ENCODE results near the gene TRIM52. TPM values are rescaled to one million over a fixed set of nuclear protein-coding genes. Genes with fewer than 3 reads are reported as not detected.
"Not testable (repeated sequence)": the region's sequence is repeated elsewhere in the genome, so short reads cannot be mapped to it uniquely, and the experiment has no call there.

TRIM52 gene
- total and polyA plus RNA-seq, 5 donors from 2014 or later, result 28.0 to 40.3 (median 35.7) TPM

GRCh38 chr5:181281984-181282316 lies 21.0 kb upstream of the TRIM52 start:
- H3K27me3 Mint-ChIP-seq, result peaks cover 12% of the 10 kb centered on the region
- Histone ChIP-seq H3K9me3 (ENCODE audit: control insufficient read depth in 2 of 2, low read length in 2 of 2) (no peaks in the 10 kb centered on the region), H3K27me3 (ENCODE audit: control insufficient read depth, insufficient read depth, low read length) (no peaks in the 10 kb centered on the region), H3K4me3 (ENCODE audit: low read depth, low read length) (no peak overlapping the region), H3K4me1 (ENCODE audit: control insufficient read depth, insufficient read depth, low read length, poor library complexity, severe bottlenecking) (no peaks in the 10 kb centered on the region), H3K27ac (ENCODE audit: insufficient read depth, low read length, poor library complexity, severe bottlenecking) (no peak overlapping the region), H3K36me3 (ENCODE audit: control insufficient read depth, insufficient read depth, low read length) (no peaks in the 10 kb centered on the region)
- H3K27ac Mint-ChIP-seq, result no peak overlapping the region
- H3K4me1 Mint-ChIP-seq, result peaks cover 0 to 2% (median 0%) of the 10 kb centered on the region in 4 donors
- ATAC-seq (ENCODE audit: low read depth in 2 of 2) (no peak), DNase-seq (no peak)
- no peaks in the 10 kb centered on the region for H3K9me3 Mint-ChIP-seq
- H3K4me3 Mint-ChIP-seq, result no peak overlapping the region
- no peaks in the 10 kb centered on the region for H3K36me3 Mint-ChIP-seq

GRCh38 chr5:181281077-181281983 lies 20.4 kb upstream of the TRIM52 start:
- Mint-ChIP-seq H3K4me3 (no peak overlapping the region), H3K36me3 (no peaks in the 10 kb centered on the region), H3K4me1 (no peaks in the 10 kb centered on the region), H3K27me3 (peaks cover 12% of the 10 kb centered on the region), H3K27ac (no peak overlapping the region), H3K9me3 (no peaks in the 10 kb centered on the region)
- no peak overlapping the region for H3K4me3 ChIP-seq (ENCODE audit: low read depth, low read length)
- H3K36me3 ChIP-seq (ENCODE audit: control insufficient read depth, insufficient read depth, low read length), result no peaks in the 10 kb centered on the region
- H3K4me1 ChIP-seq (ENCODE audit: control insufficient read depth, insufficient read depth, low read length, poor library complexity, severe bottlenecking), result no peaks in the 10 kb centered on the region
- H3K9me3 ChIP-seq (ENCODE audit: control insufficient read depth in 2 of 2, low read length in 2 of 2), result no peaks in the 10 kb centered on the region
- no peak for DNase-seq
- no peaks in the 10 kb centered on the region for H3K27me3 ChIP-seq (ENCODE audit: control insufficient read depth, insufficient read depth, low read length)
- no peak overlapping the region for H3K27ac ChIP-seq (ENCODE audit: insufficient read depth, low read length, poor library complexity, severe bottlenecking)
- ATAC-seq (ENCODE audit: low read depth in 2 of 2), result no peak

GRCh38 chr5:181280251-181280762 lies 19.4 kb upstream of the TRIM52 start:
- H3K27ac ChIP-seq (ENCODE audit: insufficient read depth, low read length, poor library complexity, severe bottlenecking), result no peak overlapping the region
- H3K27ac Mint-ChIP-seq, result no peak overlapping the region
- H3K27me3 Mint-ChIP-seq, result peaks cover 12% of the 10 kb centered on the region
- no peak overlapping the region for H3K4me3 Mint-ChIP-seq
- no peaks in the 10 kb centered on the region for H3K36me3 Mint-ChIP-seq
- H3K4me3 ChIP-seq (ENCODE audit: low read depth, low read length), result no peak overlapping the region
- H3K9me3 ChIP-seq (ENCODE audit: control insufficient read depth in 2 of 2, low read length in 2 of 2), result no peaks in the 10 kb centered on the region
- DNase-seq (no peak), ATAC-seq (ENCODE audit: low read depth in 2 of 2) (no peak)
- H3K4me1 ChIP-seq (ENCODE audit: control insufficient read depth, insufficient read depth, low read length, poor library complexity, severe bottlenecking), result no peaks in the 10 kb centered on the region
- H3K36me3 ChIP-seq (ENCODE audit: control insufficient read depth, insufficient read depth, low read length), result no peaks in the 10 kb centered on the region
- no peaks in the 10 kb centered on the region for H3K9me3 Mint-ChIP-seq
- no peaks in the 10 kb centered on the region for H3K27me3 ChIP-seq (ENCODE audit: control insufficient read depth, insufficient read depth, low read length)
- no peaks in the 10 kb centered on the region for H3K4me1 Mint-ChIP-seq

- H3K9me3 Mint-ChIP-seq; H3K4me1 ChIP-seq (ENCODE audit: control insufficient read depth, insufficient read depth, low read length, poor library complexity, severe bottlenecking); DNase-seq: not testable (repeated sequence)
Observed at GRCh38 chr5:181273433-181273744, 12.4 kb upstream of the TRIM52 start.

GRCh38 chr5:181271081-181271480 lies 10.1 kb upstream of the TRIM52 start:
- Mint-ChIP-seq H3K27ac (no peak overlapping the region), H3K27me3 (no peaks in the 10 kb centered on the region), H3K4me1 (peaks cover 0 to 2% (median 0%) of the 10 kb centered on the region in 4 donors), H3K4me3 (no peak overlapping the region), H3K9me3 (no peaks in the 10 kb centered on the region), H3K36me3 (no peaks in the 10 kb centered on the region)
- H3K9me3 ChIP-seq (ENCODE audit: control insufficient read depth in 2 of 2, low read length in 2 of 2), result no peaks in the 10 kb centered on the region
- DNase-seq, result no peak
- no peak for ATAC-seq (ENCODE audit: low read depth in 2 of 2)
- H3K27me3 ChIP-seq (ENCODE audit: control insufficient read depth, insufficient read depth, low read length), result no peaks in the 10 kb centered on the region
- H3K4me3 ChIP-seq (ENCODE audit: low read depth, low read length), result no peak overlapping the region
- H3K4me1 ChIP-seq (ENCODE audit: control insufficient read depth, insufficient read depth, low read length, poor library complexity, severe bottlenecking), result no peaks in the 10 kb centered on the region
- H3K27ac ChIP-seq (ENCODE audit: insufficient read depth, low read length, poor library complexity, severe bottlenecking), result no peak overlapping the region
- no peaks in the 10 kb centered on the region for H3K36me3 ChIP-seq (ENCODE audit: control insufficient read depth, insufficient read depth, low read length)

More at GRCh38 chr5:181273433-181273744, 12.4 kb upstream of the TRIM52 start:
- not testable (repeated sequence) for H3K27ac ChIP-seq (ENCODE audit: insufficient read depth, low read length, poor library complexity, severe bottlenecking); H3K9me3 ChIP-seq (ENCODE audit: control insufficient read depth in 2 of 2, low read length in 2 of 2); H3K36me3 ChIP-seq (ENCODE audit: control insufficient read depth, insufficient read depth, low read length); H3K4me1 Mint-ChIP-seq; ATAC-seq (ENCODE audit: low read depth in 2 of 2); H3K4me3 ChIP-seq (ENCODE audit: low read depth, low read length); H3K27ac Mint-ChIP-seq; H3K4me3 Mint-ChIP-seq; H3K36me3 Mint-ChIP-seq; H3K27me3 ChIP-seq (ENCODE audit: control insufficient read depth, insufficient read depth, low read length); H3K27me3 Mint-ChIP-seq

- H3K9me3 Mint-ChIP-seq; H3K36me3 Mint-ChIP-seq; H3K4me3 ChIP-seq (ENCODE audit: low read depth, low read length); H3K4me1 Mint-ChIP-seq; H3K36me3 ChIP-seq (ENCODE audit: control insufficient read depth, insufficient read depth, low read length); H3K27me3 ChIP-seq (ENCODE audit: control insufficient read depth, insufficient read depth, low read length); H3K4me1 ChIP-seq (ENCODE audit: control insufficient read depth, insufficient read depth, low read length, poor library complexity, severe bottlenecking); H3K27ac ChIP-seq (ENCODE audit: insufficient read depth, low read length, poor library complexity, severe bottlenecking); DNase-seq; H3K9me3 ChIP-seq (ENCODE audit: control insufficient read depth in 2 of 2, low read length in 2 of 2); H3K27me3 Mint-ChIP-seq; H3K27ac Mint-ChIP-seq; H3K4me3 Mint-ChIP-seq; ATAC-seq (ENCODE audit: low read depth in 2 of 2): not testable (repeated sequence)
Observed at GRCh38 chr5:181267907-181268306, 7.0 kb upstream of the TRIM52 start.

- H3K9me3 Mint-ChIP-seq; H3K4me3 ChIP-seq (ENCODE audit: low read depth, low read length); H3K27me3 Mint-ChIP-seq; H3K36me3 ChIP-seq (ENCODE audit: control insufficient read depth, insufficient read depth, low read length); H3K36me3 Mint-ChIP-seq; H3K9me3 ChIP-seq (ENCODE audit: control insufficient read depth in 2 of 2, low read length in 2 of 2); H3K4me1 ChIP-seq (ENCODE audit: control insufficient read depth, insufficient read depth, low read length, poor library complexity, severe bottlenecking); H3K27ac Mint-ChIP-seq; H3K27me3 ChIP-seq (ENCODE audit: control insufficient read depth, insufficient read depth, low read length); H3K4me1 Mint-ChIP-seq; H3K27ac ChIP-seq (ENCODE audit: insufficient read depth, low read length, poor library complexity, severe bottlenecking); DNase-seq; ATAC-seq (ENCODE audit: low read depth in 2 of 2): not testable (repeated sequence)
- H3K4me3 Mint-ChIP-seq, result peak overlapping the region in 1 of 4 donors; percentile 79
Observed at GRCh38 chr5:181267291-181267904, 6.5 kb upstream of the TRIM52 start.
